8988T (cell line): ENCODE results near the gene PLAC1.

Source experiments
- DNase-seq: peaks from one replicate; pipeline ENCODE4 v3.0.0; 2011

PLAC1 gene

DNA sequence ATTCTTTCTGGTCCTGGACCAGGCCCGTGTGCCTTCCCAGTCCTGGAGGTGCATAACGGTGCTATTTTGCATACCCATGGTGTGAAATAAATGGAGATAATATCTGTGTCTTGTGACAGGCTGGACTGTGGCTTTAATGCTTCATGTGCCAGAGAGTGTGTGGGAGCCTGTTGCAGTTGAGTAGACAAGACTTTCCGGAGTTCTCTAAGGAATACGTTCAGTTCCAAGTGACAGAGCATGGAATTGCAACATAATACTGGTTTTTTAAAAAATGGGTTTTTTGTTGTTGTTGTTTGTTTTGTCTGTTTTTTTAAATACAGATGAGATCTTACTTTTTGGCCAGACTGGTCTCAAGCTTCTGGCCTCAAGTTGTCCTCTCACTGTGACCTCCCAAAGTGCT, 124.3 kb downstream of the PLAC1 start:
- no peak for DNase-seq

DNA sequence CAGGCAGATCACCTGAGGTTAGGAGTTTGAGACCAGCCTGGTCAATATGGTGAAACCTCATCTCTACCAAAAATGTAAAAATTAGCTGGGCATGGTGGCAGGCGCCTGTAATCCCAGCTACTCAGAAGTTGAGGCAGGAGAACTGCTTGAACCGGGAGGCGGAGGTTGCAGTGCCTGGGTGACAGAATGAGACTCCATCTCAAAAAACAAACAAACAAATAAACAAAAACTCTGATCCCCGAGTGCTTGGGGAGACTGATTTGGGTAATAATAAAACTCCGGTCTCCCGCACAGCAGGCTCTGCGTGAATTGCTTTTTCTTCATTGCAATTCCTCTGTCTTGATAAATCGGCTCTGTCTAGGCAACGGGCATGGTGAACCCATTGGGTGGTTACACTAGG, 124.9 kb downstream of the PLAC1 start:
- no peak for DNase-seq

DNA sequence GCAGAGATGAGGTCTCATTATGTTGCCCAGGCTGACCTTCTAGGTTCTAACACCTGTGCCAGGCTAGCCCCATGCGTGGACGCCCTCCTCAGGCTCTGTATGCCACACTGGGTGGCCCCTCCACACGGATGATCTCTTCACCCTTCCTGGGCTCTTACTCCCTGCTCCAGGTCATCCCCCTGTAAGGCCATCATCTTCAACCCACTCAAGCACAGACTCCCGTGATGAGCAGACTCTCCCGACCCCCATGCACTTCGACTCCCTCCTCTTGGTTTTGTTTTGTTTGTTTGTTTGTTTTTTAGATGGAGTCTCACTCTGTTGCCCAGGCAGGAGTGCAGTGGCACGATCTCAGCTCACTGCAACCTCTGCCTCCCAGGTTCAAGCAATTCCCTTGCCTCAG, 127.4 kb downstream of the PLAC1 start:
- no peak for DNase-seq

DNA sequence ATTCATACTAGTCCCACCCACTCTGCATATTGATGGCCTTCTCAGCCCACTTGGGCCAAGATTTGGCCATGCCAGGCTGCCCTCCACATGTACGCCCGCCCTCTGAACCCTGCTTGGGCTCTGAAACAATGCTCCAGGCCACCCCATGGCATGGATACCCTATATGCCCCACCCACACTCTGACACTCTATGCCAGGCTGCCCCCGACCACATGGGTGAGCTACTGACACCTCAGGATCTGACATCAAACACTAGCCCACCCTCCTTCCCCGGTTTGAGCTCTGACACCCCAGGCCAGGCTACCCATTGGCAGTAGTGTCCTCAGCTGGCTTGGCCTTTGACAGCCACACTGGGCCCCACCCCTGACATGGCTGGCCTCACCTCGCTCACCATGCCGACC, 128.8 kb downstream of the PLAC1 start:
- no peak for DNase-seq

DNA sequence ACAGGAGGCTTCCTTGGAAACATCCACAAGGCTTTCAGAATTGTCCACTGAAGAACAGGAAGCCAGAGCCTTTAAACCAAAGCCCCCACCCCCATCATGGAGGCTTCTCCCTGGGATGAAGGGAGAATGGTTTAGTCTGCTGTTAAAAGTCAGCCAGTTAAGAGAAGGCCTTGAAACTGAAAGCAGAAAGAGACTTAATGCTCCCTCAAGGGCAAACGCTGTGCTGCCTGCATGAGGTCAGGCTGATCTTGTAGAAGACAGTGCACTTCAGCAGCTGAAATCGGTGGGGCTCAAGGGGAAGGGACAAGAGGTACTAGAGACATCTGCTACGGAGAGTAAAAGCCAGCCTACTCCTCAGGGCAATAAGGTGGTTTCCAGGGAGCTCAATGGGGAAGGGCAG, 129.3 kb downstream of the PLAC1 start:
- DNase-seq: no peak

DNA sequence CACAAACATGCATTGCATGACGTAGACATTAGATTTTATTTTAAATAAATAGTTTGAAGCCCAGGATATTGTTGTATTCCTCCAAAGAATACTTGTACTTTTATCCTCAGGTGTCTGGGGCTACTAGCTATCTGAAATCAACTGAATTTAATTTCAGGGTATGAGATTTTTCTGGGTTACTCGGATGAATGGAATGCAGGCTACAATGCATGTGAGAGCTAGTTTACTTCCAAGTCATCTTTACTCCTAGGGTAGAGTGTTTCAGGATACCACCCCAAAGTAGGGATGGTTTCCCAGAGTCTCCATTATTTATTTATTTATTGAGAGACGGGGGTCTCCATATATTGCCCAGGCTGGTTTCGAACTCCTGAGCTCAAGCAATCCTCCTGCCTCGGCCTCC, 131.9 kb downstream of the PLAC1 start:
- DNase-seq: no peak

DNA sequence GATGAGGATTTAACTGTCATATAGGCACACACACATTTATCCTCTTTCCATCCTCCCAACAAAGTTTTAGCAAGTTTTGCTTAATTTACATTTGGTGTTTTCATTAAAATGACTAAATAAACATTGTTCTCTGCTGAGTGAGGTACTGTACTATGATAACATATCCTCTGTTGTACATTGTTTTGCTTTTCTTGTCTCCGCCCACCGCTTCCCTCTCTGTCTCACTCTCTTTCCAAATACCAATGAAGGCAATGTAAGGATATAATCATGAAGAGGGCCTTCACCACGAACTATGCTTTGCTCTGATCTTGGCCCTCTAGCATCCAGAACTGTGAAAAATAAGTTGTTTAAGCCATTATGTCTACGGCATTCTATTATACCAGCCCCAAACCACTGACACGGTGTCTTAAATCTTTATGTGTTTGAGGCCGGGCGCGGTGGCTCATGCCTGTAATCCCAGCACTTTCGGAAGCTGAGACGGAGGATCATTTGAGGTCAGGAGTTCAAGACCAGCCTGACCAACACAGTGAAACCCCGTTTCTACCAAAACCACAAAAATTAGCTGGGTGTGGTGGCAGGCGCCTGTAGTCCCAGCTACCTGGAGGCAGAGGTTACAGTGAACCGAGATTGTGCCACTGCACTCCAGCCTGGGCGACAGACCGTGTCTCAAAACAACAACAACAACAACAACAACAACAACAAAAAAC, 133.0 kb downstream of the PLAC1 start:
- DNase-seq: no peak

DNA sequence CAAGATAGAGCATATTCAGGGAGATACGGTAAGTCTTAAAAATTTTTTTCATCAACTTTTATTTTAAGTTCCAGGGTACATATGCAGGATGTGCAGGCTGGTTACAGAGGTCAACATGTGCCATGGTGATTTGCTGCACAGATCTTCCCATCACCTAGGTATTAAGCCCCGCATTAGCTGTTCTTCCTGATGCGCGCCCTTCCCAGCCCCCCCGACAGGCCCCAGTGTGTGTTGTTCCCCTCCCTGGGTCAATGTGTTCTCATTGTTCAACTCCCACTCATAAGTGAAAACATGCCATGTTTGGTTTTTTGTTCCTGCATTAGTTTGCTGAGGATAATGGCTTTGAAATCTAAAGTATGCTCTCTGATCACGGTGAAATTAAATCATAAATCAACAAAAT, 134.1 kb downstream of the PLAC1 start:
- DNase-seq: no peak

DNA sequence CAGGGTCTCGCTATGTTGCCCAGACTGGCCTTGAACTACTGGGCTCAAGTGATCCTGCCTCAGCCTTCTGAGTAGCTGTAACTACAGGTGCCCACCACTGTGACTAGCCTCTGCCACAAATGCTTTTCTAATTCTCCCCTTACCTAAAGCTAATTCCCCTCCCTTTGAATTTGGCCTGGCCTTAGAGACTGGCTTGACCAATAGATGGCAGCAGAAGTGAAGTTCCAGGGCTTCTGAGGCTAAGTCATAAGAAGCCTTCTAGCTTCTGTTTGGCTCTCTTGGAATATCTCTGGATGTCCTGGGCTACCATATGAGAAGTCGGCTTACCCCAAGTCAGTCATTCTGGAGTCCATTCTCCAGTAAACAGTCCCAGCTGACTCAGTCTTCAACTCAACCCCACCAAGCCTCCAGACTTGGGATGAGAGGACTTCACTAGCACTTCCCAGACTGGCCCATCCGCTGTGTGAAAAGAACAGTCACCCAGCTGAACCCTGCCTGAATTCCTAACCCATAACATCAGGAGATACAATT, 137.3 kb downstream of the PLAC1 start:
- DNase-seq: no peak
